K562 (cell line): ENCODE data around the gene ST6GALNAC2. TPM values are rescaled to one million over a fixed set of nuclear protein-coding genes. Genes with fewer than 3 reads are reported as not detected.

Source experiments
- BCL6 ChIP-seq: fragments of 250-450 bp; sonication (Bioruptor Pico); IDR thresholded peaks from 2 replicates; pipeline ENCODE4 v1.4.0; 2020
- BRF2 ChIP-seq: IDR thresholded peaks from 3 replicates; pipeline ENCODE4 v1.6.1; 2011; ENCODE audit warnings: borderline replicate concordance, mild to moderate bottlenecking; ENCODE audit not compliant: insufficient read length, insufficient read depth
- DEAF1 ChIP-seq: fragments of 450-650 bp; formaldehyde crosslinking; IDR thresholded peaks from 2 replicates; pipeline ENCODE4 v1.4.0; 2020; ENCODE audit warnings: mild to moderate bottlenecking, moderate library complexity
- NCOA2 ChIP-seq, 2 experiments: fragments of 450-650 bp; IDR thresholded peaks; 2 replicates each; pipeline ENCODE4 v1.6.1; 2018; ENCODE audit warnings: mild to moderate bottlenecking in 2 of 2, moderate library complexity in 1 of 2; ENCODE audit not compliant: partially characterized antibody in 2 of 2
- NUFIP1 ChIP-seq: fragments of 450-650 bp; IDR thresholded peaks from 2 replicates; pipeline ENCODE4 v1.6.1; 2018; ENCODE audit not compliant: partially characterized antibody
- SRSF3 ChIP-seq: fragments of 200-400 bp; formaldehyde crosslinking; IDR thresholded peaks from 2 replicates; pipeline ENCODE4 v1.6.1; 2016; ENCODE audit warnings: mild to moderate bottlenecking, low read length, moderate library complexity; ENCODE audit not compliant: insufficient read depth
- TEAD4 ChIP-seq, 2 experiments: sonication (generic) in 1 of 2; formaldehyde crosslinking in 1 of 2; IDR thresholded peaks; 2 replicates each; pipeline versions ENCODE4 v1.6.1 to v1.8.0; 2012 to 2022; ENCODE audit warnings: borderline replicate concordance in 1 of 2, inconsistent platforms in 1 of 2, low read length in 1 of 2, mild to moderate bottlenecking in 1 of 2, missing genetic modification reagents in 1 of 2
- ZKSCAN3 ChIP-seq: fragments of 250-450 bp; sonication (Bioruptor Pico); IDR thresholded peaks from 2 replicates; pipeline ENCODE4 v1.4.0; 2020
- polyA plus RNA-seq, 8 experiments: library from polyadenylated mRNA; depleted of rRNA in 4 of 8; stranded (reverse) in 5 of 8; unstranded in 3 of 8; fragments of >200 nt; fragmentation: Nextera tagmentation in 2 of 8; fragmentation: Illumina TruSeq in 1 of 8; extraction: Ambion mirVana in 2 of 8; extraction: Trizol in 1 of 8; gene quantifications; 2 replicates each; pipeline versions ENCODE4 v1.2.1 to v1.2.3, GENCODE V29; 2011 to 2014; ENCODE audit warnings: inconsistent platforms in 1 of 8, missing spikeins in 1 of 8
- total RNA-seq, 7 experiments: library from RNA; depleted of rRNA in 6 of 7; stranded (reverse); fragments of >200 nt in 6 of 7; fragmentation: Illumina TruSeq in 2 of 7; extraction: Trizol in 2 of 7; gene quantifications; 2 replicates each; pipeline versions ENCODE4 v1.2.1 to v1.2.3, GENCODE V29; 2011 to 2021; ENCODE audit warnings: low replicate concordance in 1 of 7

ST6GALNAC2 gene
- total and polyA plus RNA-seq, 9 of the 15 experiments (the other 6 are each of a cell fraction or from before 2014, with no cell fraction given) = 0.18 TPM; not detected in 8

- no peak for TF ChIP-seq TEAD4 (IDR thresholded peaks at IDR 0.05; ENCODE audit: low read length)
- no peak for TF ChIP-seq TEAD4 (CRISPR knock-in tag; IDR thresholded peaks at IDR 0.05; ENCODE audit: borderline replicate concordance)
- no peak for TF ChIP-seq NCOA2 (IDR thresholded peaks at IDR 0.05; ENCODE audit: partially characterized antibody in 2 of 2)
- no peak for TF ChIP-seq NUFIP1
- TF ChIP-seq BCL6 (CRISPR knock-in tag) = no peak
- no peak for TF ChIP-seq SRSF3
- TF ChIP-seq DEAF1 (CRISPR knock-in tag) = no peak
- no peak for TF ChIP-seq ZKSCAN3 (CRISPR knock-in tag)
- no peak for TF ChIP-seq BRF2
These were observed 2.5 kb upstream of the ST6GALNAC2 start (continued) for GRCh38 chr17:76588182-76588581.
